Stimulated activated CD4-positive, alpha-beta T cell treated with anti-CD3 and anti-CD28 coated beads, Interleukin-4, amount 100 ng/mL, for 48 hours (primary cell): ENCODE results near the gene STN1.
A peak's percentile ranks its signal among the peaks of the same experiment; 100 is the strongest.
"Not testable (repeated sequence)": the region's sequence is repeated elsewhere in the genome, so short reads cannot be mapped to it uniquely, and the experiment has no call there.

Source experiments
- DNase-seq, 2 donors: peaks; one replicate each; pipeline ENCODE4 v3.0.0-alpha.2; 2020; ENCODE audit warnings: low read depth in 2 of 2

The STN1 gene

GRCh38 chr10:103861505-103861904, 56.5 kb downstream of the STN1 start:
- DNase-seq = no peak

DNA sequence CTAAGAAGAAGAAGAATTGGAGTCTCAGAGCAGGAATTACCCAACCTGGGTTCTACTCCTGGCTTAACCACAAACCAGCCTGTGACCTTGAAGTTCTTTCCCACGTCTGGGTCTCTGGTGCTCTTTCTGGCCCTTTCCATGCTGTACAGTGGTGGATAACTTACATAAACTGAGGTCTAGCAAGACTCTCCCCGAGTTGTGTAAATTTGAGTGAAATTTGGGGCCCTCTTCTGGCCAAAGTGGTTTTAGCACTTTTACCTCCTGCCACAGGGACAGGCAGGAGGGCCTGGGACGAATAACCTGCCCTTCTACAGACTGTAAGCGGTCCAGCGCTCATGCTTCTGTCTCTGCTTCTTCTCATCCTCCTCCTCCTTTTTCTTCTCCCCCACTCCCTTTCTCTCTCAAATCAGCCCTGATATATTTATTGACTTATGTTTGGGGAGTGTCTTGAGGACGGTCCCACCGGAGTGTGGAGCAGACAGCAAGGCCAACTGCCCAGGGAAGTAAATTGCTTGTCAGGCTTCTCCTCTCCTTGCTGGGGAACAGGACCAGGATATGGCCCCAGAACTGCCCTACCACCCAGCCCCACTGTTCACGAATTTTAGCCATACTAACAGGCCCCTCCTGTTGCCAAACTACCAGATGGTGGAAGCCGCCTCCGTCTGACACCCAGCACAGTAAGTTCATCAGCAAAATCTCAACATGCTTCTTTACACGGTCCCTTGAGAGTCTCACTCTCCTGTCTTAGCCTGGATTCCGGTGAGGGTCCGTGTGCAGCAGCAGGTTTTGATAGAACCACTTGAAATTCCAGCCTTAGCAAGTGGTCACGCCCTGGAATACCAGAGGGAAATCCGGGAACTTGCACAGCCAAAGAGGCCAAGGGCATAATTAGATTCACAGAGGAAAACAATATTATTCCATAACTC, 58.6 kb downstream of the STN1 start:
- DNase-seq = peak; percentile 42 to 43

DNA sequence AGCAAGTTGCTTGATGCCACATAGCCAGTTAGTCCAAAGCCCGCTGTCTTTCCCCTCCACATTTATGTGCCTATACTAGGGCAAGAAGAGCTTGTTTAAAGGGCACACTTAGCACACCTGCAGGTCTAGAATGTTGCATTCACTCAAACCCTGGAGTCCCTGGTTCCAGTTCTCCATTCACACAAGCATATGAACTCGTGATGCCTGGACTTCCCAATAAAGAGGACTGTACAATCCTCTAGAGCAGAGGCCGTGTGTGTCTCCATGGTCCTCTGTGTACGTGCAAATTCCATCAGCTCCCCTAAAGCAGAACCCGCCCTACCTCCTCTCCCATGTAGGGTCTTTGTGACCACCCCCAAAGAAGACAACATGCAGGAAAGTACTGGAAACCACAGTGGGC, 59.6 kb downstream of the STN1 start:
- DNase-seq = no peak

DNA sequence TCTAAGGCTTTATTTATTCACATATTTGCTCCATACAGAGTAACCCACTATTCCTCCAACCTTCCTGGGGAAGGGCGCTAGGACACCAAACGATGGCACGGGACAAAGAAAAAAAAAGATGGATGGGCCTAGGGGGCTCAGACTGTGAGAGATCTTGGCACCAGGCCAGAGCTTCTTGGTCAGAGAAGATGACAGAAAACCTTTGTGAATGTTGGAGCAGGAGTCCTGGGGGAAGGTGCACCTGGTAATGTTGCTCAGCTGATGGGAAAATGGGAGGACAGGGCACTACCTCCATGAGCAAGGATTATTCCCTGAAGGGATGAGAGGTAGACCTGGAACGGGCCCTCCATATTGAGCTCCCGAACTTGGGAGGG, 61.2 kb downstream of the STN1 start:
- no peak for DNase-seq

GRCh38 chr10:103855852-103856796, 61.9 kb downstream of the STN1 start:
- DNase-seq = no peak

DNA sequence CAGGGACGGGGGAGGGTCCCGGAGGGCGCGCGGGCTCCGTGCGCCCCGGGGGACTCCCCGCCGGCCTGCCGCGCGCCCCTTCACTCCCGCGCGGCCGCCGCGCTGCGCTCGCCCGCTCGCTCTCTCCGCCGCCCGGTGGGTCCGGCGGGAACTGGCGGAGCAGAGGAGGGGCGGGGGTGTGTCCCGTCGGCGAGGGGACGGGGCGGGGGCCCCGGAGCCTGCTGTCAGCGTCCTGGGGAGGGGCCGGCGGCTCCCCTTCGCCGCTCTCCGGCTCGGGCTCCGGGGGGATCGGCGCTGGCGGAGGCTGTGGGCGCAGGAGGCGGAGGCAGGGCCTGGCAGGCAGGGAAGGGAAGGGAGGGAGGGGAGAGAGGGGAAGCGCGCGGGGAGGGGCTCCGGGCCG, 62.6 kb downstream of the STN1 start, which contains the start of gene SH3PXD2A:
Gene SH3PXD2A, minus strand, starts transcription at position 153 of the 400 bp plus-strand sequence. CDS start 310 bp downstream, outside the sequence.
- DNase-seq = no peak

GRCh38 chr10:103854686-103855391, 63.1 kb downstream of the STN1 start:
- DNase-seq = no peak

GRCh38 chr10:103854265-103854685, 63.7 kb downstream of the STN1 start:
- no peak for DNase-seq

DNA sequence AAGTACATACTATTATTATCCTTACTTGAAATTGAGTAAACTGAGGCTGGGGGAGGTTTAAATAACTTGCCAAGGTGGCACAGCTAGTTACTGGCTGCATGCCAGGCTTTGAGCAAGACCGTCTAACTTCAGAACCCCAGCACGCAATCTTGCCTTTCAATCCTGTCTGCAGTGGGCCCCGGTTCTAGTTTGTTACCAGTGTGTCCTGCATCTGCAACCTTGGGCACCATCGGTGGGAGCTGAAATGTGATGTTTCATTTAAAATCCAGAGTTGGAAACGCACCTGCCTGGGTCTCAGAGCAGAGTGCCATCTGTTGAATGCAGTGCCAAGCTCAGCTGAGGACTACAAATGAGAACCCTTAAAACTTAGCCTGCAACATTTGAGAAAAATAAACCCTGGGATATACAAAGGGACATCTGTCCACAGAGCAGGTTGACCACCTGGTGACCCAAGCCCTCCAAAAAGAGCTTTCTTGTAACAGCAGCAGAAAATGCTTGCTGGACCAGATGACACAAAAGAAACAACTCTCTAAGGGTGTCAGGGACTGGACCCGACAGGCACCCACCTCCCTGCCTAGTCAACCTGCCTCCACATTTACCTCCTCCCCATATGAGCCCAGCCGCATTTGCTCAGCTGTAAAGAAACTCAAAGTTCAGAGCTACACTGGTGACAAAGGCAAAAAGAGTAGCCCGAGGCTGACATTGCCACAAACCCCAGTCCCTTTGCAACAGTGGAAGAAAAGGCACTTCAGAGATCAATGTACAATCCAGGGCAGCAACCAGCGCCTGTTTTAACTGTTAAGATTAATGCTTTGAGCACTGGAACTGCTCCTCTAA, 64.3 kb downstream of the STN1 start:
- no peak for DNase-seq

DNA sequence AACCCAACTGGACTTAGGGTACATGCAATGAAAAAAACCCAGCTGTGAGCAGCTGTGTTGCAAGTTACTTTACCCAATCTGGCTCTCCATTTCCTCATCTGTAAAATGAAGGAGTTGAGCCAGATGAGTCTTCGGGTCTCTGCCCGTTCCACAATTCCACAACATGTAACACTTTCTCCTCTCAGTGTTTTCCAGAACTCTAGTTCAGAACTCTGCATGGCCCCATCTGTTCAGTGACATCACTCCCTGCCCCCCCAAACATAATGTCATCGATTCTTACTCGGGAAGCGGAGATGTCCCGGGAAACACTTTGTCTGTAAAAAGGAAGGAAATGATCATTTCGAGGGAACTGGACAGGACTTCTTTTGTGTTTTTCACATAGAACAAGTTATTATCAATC, 65.1 kb downstream of the STN1 start:
- no peak for DNase-seq

DNA sequence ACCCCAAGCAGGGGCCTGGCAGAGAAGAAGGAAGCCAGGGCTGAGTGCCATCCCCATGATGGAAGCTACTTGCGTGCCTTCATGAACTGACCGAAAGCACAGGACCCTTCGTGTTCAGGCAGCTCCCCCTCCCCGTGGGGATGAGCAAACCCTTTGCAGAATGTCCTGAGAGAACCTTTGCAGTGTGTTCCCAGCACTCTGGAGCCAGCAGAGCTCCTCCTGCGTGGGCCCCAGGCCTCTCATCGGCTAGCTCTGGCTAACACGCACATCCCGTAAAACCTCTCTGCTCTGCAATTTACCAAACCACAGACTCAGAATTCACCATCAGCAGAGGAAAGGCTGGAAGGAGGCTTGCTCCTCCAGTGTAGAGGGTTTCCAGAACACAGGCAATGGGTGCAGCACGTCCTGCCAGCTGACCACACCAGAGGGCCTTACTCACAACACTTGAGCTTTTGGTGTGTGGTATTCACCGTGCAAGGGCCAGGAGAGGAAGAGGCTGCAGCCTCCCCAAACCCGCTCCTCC, 65.7 kb downstream of the STN1 start:
- DNase-seq = no peak

DNA sequence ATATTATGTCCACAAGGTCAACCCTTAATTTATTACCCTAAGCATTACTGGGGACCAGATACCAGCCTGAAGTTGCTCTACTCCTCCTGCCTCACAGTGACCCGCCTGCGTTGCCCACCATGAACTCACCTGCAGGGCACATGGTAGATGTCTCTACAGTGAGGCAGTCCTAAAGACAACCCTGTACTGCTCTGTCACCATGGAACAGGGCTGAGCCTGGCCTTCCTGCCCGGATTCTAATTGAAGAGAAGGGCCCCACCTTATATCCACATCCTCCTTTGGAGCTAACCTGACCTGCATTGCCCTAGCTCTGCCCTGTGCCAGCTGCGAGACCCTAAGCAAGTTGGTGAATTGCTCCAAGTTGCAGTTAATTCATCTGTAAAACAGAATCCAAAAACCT, 66.7 kb downstream of the STN1 start:
- no peak for DNase-seq

DNA sequence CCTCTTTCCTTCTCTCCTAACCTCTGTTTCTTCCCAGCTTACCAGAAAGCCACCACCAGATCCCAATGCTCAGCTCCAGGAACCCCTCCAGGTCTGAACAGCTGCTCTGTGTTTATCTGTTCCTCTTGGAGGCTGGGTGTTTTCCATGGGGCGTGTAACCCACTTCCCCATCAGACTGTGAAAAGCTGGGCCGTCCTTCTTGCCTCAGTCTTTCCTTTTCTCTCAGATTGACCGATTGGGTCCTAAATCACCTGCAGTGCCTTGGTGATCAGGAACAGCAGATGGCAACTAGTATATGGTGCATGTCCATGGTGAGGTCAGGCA, 67.5 kb downstream of the STN1 start:
- DNase-seq = no peak

DNA sequence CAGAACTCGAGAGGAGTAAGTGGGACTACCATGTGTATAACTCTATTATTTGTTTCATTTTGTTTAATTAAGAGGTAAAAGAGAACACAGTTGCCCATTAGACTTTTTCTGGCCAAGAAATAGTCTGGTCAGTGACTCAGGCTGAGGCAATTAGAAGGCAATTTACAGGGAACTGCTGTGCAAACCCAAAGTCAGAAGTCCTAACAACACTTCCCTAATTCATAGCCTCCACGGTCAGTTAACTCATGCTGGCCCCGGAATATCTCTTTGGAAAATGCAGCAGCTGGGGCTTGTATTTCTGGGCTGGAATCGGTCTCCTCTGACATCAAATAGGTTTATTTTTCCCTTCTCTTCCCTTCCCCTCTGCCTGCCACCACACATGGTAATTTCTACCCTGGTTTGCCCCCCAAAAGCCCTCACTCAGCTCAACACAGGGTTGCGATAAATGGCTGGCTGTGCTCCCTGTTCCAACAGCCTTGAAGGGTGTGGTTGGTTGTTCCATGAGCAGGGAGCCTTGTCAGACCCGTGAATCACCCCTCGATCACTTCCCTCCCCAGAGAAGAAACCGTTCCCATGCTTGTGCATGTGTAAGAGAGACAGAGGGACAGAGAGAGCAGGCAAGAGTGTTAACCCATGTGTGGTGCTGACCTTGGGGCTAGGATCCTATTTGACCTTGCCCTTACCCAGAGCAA, 68.0 kb downstream of the STN1 start:
- DNase-seq = no peak

DNA sequence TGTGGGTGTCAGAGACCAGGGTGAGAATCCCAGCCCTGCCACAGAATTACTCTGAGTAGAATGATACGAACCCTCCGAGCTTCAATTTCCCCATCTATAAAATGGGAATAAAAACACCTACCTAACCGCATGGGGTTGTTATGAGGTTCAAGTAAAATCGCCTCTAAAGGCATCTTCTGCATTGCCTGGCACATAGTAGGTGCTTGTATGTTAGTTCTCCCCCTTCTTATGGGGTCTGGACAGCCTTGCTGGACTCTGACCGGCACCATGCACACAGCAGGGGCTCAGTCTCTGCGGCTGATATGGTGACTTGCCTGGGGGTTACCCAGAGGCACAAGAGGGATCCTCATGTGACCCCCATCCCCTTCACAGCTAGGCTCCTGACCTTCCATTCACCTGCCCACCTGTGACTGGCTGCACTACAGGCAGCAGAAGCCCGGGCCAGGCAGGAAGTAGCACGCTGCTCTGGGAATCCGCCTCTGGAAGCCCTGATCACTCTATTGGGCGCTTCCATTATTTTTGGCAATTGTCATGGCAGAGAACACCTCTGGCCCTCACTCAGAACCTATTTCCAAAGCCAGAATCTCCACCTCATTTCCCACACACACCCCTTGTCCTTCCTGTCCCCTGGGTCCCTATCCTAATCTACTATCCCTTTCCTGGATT, 68.6 kb downstream of the STN1 start:
- no peak for DNase-seq

GRCh38 chr10:103847909-103848468, 70.0 kb downstream of the STN1 start:
- DNase-seq = peak in 1 of 2 donors; percentile 31

- no peak for DNase-seq
Measured at GRCh38 chr10:103847346-103847745, 70.6 kb downstream of the STN1 start.

DNA sequence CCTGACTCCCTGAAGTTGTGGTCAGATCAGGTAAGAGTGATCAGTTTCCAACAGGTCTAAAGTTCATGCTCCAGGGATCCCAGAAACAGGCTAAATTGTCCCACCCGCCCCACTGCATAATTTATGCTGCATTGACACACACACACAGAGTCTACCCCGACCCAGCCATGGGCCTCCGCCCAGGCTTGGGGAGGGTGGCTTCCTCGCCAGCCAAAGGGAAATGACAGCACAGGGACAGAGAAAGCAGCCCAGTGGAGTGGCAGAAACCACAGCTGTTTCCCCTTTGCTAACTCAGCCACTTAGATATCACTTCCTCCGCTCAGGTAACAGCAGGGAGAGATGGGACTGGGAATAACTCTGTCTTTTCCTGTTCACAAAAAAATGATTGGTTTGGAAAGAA, 72.0 kb downstream of the STN1 start:
- peak in 1 of 2 donors; percentile 11 for DNase-seq

GRCh38 chr10:103845346-103845745, 72.6 kb downstream of the STN1 start:
- not testable (repeated sequence) for DNase-seq
